ENCODE measurements around the gene IRAK1BP1. TPM values are rescaled to one million over a fixed set of nuclear protein-coding genes. Genes with fewer than 3 reads are reported as not detected.

The IRAK1BP1 gene
- total RNA-seq, 5 donors from 2014 or later (not counting 1 experiment from before 2014, with no cell fraction given): 2.1 to 5.5 (median 4.4) TPM

DNA sequence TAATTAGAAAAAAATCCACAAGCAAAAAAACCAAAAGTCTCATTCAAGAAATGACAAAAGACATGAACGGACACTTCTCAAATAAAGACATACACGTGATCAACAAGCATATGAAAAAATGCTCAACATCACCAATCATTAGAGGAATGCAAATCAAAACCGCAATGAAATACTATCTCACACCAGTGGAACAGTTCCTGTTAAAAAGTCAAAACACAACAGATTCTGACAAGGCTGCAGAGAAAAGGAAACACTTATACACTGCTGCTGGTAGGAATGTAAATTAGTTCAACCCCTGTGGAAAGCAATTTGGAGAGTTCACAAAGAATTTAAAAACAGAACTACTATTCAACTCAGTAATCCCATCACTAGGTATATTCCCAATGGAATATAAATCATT is 58.0 kb downstream of the IRAK1BP1 start:
- no peak for ATAC-seq (replicated peaks in 1 of 4)
- no peak overlapping the region for H3K4me3 Mint-ChIP-seq
- 79% methylated on average over 3 of the region's 3 CpGs for WGBS (ENCODE audit: insufficient coverage)
- peaks cover 0 to 2% of the 10 kb centered on the region in 2 experiments for H3K27me3 ChIP-seq (replicated peaks in 1 of 2; ENCODE audit: control insufficient read depth in 2 of 2, extremely low read depth in 1 of 2, insufficient read depth in 2 of 2, low read length in 1 of 2)
- POLR2A ChIA-PET: no interaction called here
- H3K9me3 Mint-ChIP-seq: peaks cover 19 to 71% (median 35%) of the 10 kb centered on the region in 3 donors
- peaks cover 6% of the 10 kb centered on the region for H3K36me3 Mint-ChIP-seq
- no peaks in the 10 kb centered on the region for H3K36me3 ChIP-seq (ENCODE audit: control insufficient read depth in 2 of 2, extremely low read depth in 1 of 2, insufficient read depth in 1 of 2, low read length in 1 of 2)
- no peaks in the 10 kb centered on the region for H3K9me3 ChIP-seq
- no peaks in the 10 kb centered on the region for H3K4me1 Mint-ChIP-seq
- H3K27ac ChIP-seq (ENCODE audit: low read length): no peak overlapping the region
- no peaks in the 10 kb centered on the region for H3K4me1 ChIP-seq (ENCODE audit: control insufficient read depth in 1 of 2, extremely low read depth in 1 of 2, insufficient read depth in 2 of 2, low read length in 2 of 2)
- no peak overlapping the region for H3K4me3 ChIP-seq (ENCODE audit: control insufficient read depth in 1 of 2, extremely low read depth in 1 of 2, low read length in 1 of 2)
- CTCF ChIA-PET: no interaction called here
- no peaks in the 10 kb centered on the region for H3K27me3 Mint-ChIP-seq
- H3K27ac Mint-ChIP-seq: no peak overlapping the region
- DNase-seq: no peak

DNA sequence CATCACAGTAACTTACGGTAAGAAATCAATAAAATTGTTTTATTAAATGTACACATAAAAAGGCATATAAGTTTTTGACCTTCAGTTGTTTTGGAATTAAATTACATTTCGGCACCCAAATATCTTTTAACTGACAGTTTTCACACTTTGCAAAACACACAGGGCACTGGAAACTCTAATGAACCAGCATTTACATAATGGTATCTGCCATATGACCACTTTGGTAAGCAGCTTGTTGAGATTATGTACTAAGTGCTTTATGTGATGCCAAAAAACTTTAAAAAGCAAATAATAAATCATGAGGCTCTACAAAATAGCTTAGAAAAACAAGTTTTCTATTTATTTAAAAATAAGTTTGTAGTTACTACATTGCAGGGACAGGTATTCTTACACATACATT is 68.2 kb downstream of the IRAK1BP1 start:
- CTCF ChIA-PET: interaction anchor here in 1 of 2 donors (0.5 kb wide), 1 partner anchor 103 kb away, joined by 4 read pairs; no protein-coding TSS in a partner anchor
- Histone ChIP-seq H3K9me3 (no peaks in the 10 kb centered on the region), H3K27me3 (replicated peaks in 1 of 2; ENCODE audit: control insufficient read depth in 2 of 2, extremely low read depth in 1 of 2, insufficient read depth in 2 of 2, low read length in 1 of 2) (no peaks in the 10 kb centered on the region), H3K36me3 (ENCODE audit: control insufficient read depth in 2 of 2, extremely low read depth in 1 of 2, insufficient read depth in 1 of 2, low read length in 1 of 2) (peaks cover 0 to 7% of the 10 kb centered on the region in 2 donors), H3K4me1 (ENCODE audit: control insufficient read depth in 1 of 2, extremely low read depth in 1 of 2, insufficient read depth in 2 of 2, low read length in 2 of 2) (no peaks in the 10 kb centered on the region), H3K4me3 (ENCODE audit: control insufficient read depth in 1 of 2, extremely low read depth in 1 of 2, low read length in 1 of 2) (no peak overlapping the region), H3K27ac (ENCODE audit: low read length) (no peak overlapping the region)
- Mint-ChIP-seq H3K27me3 (no peaks in the 10 kb centered on the region), H3K27ac (no peak overlapping the region), H3K36me3 (peaks cover 24% of the 10 kb centered on the region), H3K4me1 (no peaks in the 10 kb centered on the region), H3K9me3 (peaks cover 5 to 13% (median 7%) of the 10 kb centered on the region in 3 donors), H3K4me3 (no peak overlapping the region)
- POLR2A ChIA-PET: no interaction called here
- ATAC-seq (replicated peaks in 1 of 4) (no peak), DNase-seq (no peak)
- no CpG with 5 or more reads among the region's 2 CpGs for WGBS (ENCODE audit: insufficient coverage)

DNA sequence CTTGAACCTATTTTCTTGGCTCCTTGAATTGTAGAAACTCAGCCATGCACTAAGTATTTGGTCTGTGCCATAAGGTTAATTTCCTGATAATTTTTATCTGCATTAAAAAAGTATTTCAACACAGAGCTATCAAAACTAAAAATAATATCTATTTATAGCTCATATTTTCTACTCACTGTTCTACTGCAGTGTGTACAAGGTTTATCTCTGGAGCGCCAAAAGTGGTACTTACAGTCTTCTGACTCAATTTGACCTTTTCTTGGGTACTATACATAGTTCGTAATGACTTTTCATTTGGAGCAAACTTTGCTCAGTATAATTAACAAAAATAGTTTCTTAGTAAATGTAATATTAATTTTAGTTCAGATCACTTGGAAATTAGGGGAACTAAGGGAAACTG is 69.2 kb downstream of the IRAK1BP1 start:
- H3K27ac ChIP-seq (ENCODE audit: low read length): no peak overlapping the region
- DNase-seq (no peak), ATAC-seq (replicated peaks in 1 of 4) (no peak)
- no peaks in the 10 kb centered on the region for H3K4me1 ChIP-seq (ENCODE audit: control insufficient read depth in 1 of 2, extremely low read depth in 1 of 2, insufficient read depth in 2 of 2, low read length in 2 of 2)
- Mint-ChIP-seq H3K36me3 (peaks cover 32% of the 10 kb centered on the region), H3K9me3 (peaks cover 5 to 13% (median 7%) of the 10 kb centered on the region in 3 donors), H3K27ac (no peak overlapping the region), H3K4me3 (no peak overlapping the region), H3K27me3 (no peaks in the 10 kb centered on the region), H3K4me1 (no peaks in the 10 kb centered on the region)
- no peaks in the 10 kb centered on the region for H3K9me3 ChIP-seq
- ChIA-PET POLR2A (no interaction called here), CTCF (no interaction called here)
- H3K4me3 ChIP-seq (ENCODE audit: control insufficient read depth in 1 of 2, extremely low read depth in 1 of 2, low read length in 1 of 2): no peak overlapping the region
- H3K27me3 ChIP-seq (replicated peaks in 1 of 2; ENCODE audit: control insufficient read depth in 2 of 2, extremely low read depth in 1 of 2, insufficient read depth in 2 of 2, low read length in 1 of 2): no peaks in the 10 kb centered on the region
- WGBS (ENCODE audit: insufficient coverage): 100% methylated on average over 1 of the region's 2 CpGs
- H3K36me3 ChIP-seq (ENCODE audit: control insufficient read depth in 2 of 2, extremely low read depth in 1 of 2, insufficient read depth in 1 of 2, low read length in 1 of 2): peaks cover 0 to 16% of the 10 kb centered on the region in 2 donors

DNA sequence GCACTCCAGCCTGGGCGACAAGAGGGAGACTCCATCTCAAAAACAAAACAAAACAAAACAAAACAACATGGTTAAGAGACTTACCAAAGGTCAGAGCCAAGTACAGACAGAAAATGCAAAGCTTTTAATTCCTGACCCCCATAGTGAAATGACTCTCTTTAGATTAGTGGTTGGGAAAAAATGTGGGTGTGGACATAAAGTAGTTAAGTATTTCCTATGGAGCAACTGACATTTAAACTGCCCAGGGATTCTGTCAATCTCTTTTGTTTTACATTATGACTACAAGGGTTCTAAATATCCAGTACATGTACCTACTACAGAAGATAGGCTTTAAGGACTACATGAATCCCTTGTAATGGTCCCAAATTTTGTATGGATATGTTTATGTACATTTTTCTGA is 75.1 kb downstream of the IRAK1BP1 start:
- DNase-seq: no peak
- ChIA-PET POLR2A (no interaction called here), CTCF (interaction anchor here in 1 of 2 donors (0.8 kb wide), 1 partner anchor 574 kb away, joined by 3 read pairs; no protein-coding TSS in a partner anchor)
- Histone ChIP-seq H3K4me1 (ENCODE audit: control insufficient read depth in 1 of 2, extremely low read depth in 1 of 2, insufficient read depth in 2 of 2, low read length in 2 of 2) (no peaks in the 10 kb centered on the region), H3K9me3 (no peaks in the 10 kb centered on the region), H3K27me3 (replicated peaks in 1 of 2; ENCODE audit: control insufficient read depth in 2 of 2, extremely low read depth in 1 of 2, insufficient read depth in 2 of 2, low read length in 1 of 2) (no peaks in the 10 kb centered on the region), H3K27ac (ENCODE audit: low read length) (no peak overlapping the region), H3K4me3 (ENCODE audit: control insufficient read depth in 1 of 2, extremely low read depth in 1 of 2, low read length in 1 of 2) (no peak overlapping the region), H3K36me3 (ENCODE audit: control insufficient read depth in 2 of 2, extremely low read depth in 1 of 2, insufficient read depth in 1 of 2, low read length in 1 of 2) (peaks cover 2 to 65% of the 10 kb centered on the region in 2 donors)
- no peaks in the 10 kb centered on the region for H3K27me3 Mint-ChIP-seq
- no peak for ATAC-seq (replicated peaks in 1 of 4)
- peaks cover 58% of the 10 kb centered on the region for H3K36me3 Mint-ChIP-seq
- H3K4me1 Mint-ChIP-seq: no peaks in the 10 kb centered on the region
- no peaks in the 10 kb centered on the region for H3K9me3 Mint-ChIP-seq
- no peak overlapping the region for H3K27ac Mint-ChIP-seq
- no CpG with 5 or more reads among the region's 1 CpG for WGBS (ENCODE audit: insufficient coverage)
- no peak overlapping the region for H3K4me3 Mint-ChIP-seq

DNA sequence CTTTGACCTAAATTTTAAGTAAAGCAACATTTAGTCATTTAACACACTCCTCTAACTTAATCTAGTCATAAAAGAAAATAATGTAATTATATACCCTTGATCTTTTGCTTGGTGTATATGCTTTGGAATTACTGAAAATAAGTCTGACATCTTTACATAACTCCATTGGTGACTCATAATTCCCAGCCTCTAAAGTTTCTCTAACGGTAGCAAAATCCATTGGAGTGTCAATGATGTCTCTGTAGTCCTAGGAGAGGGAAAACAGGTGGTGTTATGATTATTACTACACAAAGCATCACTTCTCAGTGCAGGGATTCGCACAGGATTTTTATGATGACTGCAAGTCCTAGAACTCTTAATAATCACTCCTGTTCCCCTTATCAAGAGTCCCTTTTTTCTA is 80.2 kb downstream of the IRAK1BP1 start:
- no CpG with 5 or more reads among the region's 2 CpGs for WGBS (ENCODE audit: insufficient coverage)
- Mint-ChIP-seq H3K27me3 (no peaks in the 10 kb centered on the region), H3K36me3 (peaks cover 78% of the 10 kb centered on the region), H3K4me1 (no peaks in the 10 kb centered on the region), H3K4me3 (no peak overlapping the region), H3K9me3 (peaks cover 3 to 24% (median 7%) of the 10 kb centered on the region in 3 donors), H3K27ac (no peak overlapping the region)
- DNase-seq (no peak), ATAC-seq (replicated peaks in 1 of 4) (no peak)
- no peak overlapping the region for H3K4me3 ChIP-seq (ENCODE audit: control insufficient read depth in 1 of 2, extremely low read depth in 1 of 2, low read length in 1 of 2)
- H3K9me3 ChIP-seq: no peaks in the 10 kb centered on the region
- POLR2A ChIA-PET: no interaction called here
- peaks cover 2 to 84% of the 10 kb centered on the region in 2 donors for H3K36me3 ChIP-seq (ENCODE audit: control insufficient read depth in 2 of 2, extremely low read depth in 1 of 2, insufficient read depth in 1 of 2, low read length in 1 of 2)
- H3K27me3 ChIP-seq (replicated peaks in 1 of 2; ENCODE audit: control insufficient read depth in 2 of 2, extremely low read depth in 1 of 2, insufficient read depth in 2 of 2, low read length in 1 of 2): no peaks in the 10 kb centered on the region
- CTCF ChIA-PET: interaction anchor here (1.1 kb wide), 2 partner anchors 9 to 10 kb away, joined by 3 read pairs; no protein-coding TSS in a partner anchor
- H3K4me1 ChIP-seq (ENCODE audit: control insufficient read depth in 1 of 2, extremely low read depth in 1 of 2, insufficient read depth in 2 of 2, low read length in 2 of 2): no peaks in the 10 kb centered on the region
- H3K27ac ChIP-seq (ENCODE audit: low read length): no peak overlapping the region

DNA sequence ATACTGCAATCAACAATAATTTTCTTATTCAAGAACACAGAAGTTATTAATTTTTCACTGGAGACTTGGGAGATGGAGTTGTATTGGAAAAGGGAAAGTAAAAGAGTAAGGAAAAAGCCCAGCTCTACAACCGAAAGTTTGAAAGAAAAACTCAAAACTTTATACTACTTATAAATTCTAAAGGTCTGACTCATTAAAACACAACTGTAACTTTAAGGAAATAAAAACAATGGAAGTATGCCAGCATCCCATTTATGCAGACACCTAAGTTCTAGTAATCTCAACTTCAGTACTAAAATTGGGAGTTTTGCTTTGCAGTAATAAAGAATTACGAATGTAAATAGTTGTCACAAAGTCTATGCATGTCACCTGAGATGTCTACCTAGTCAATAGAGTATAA is 80.6 kb downstream of the IRAK1BP1 start:
- WGBS (ENCODE audit: insufficient coverage): no CpG with 5 or more reads among the region's 2 CpGs
- ChIA-PET CTCF (interaction anchor here (1.1 kb wide), 2 partner anchors 9 to 11 kb away, joined by 3 read pairs; no protein-coding TSS in a partner anchor), POLR2A (no interaction called here)
- H3K9me3 ChIP-seq: no peaks in the 10 kb centered on the region
- no peaks in the 10 kb centered on the region for H3K27me3 ChIP-seq (replicated peaks in 1 of 2; ENCODE audit: control insufficient read depth in 2 of 2, extremely low read depth in 1 of 2, insufficient read depth in 2 of 2, low read length in 1 of 2)
- DNase-seq (no peak), ATAC-seq (replicated peaks in 1 of 4) (no peak)
- peaks cover 2 to 81% of the 10 kb centered on the region in 2 donors for H3K36me3 ChIP-seq (ENCODE audit: control insufficient read depth in 2 of 2, extremely low read depth in 1 of 2, insufficient read depth in 1 of 2, low read length in 1 of 2)
- Mint-ChIP-seq H3K36me3 (peaks cover 81% of the 10 kb centered on the region), H3K27ac (no peak overlapping the region), H3K4me3 (no peak overlapping the region), H3K4me1 (no peaks in the 10 kb centered on the region), H3K9me3 (peaks cover 6 to 27% (median 7%) of the 10 kb centered on the region in 3 donors), H3K27me3 (no peaks in the 10 kb centered on the region)
- no peak overlapping the region for H3K4me3 ChIP-seq (ENCODE audit: control insufficient read depth in 1 of 2, extremely low read depth in 1 of 2, low read length in 1 of 2)
- H3K27ac ChIP-seq (ENCODE audit: low read length): no peak overlapping the region
- no peaks in the 10 kb centered on the region for H3K4me1 ChIP-seq (ENCODE audit: control insufficient read depth in 1 of 2, extremely low read depth in 1 of 2, insufficient read depth in 2 of 2, low read length in 2 of 2)

DNA sequence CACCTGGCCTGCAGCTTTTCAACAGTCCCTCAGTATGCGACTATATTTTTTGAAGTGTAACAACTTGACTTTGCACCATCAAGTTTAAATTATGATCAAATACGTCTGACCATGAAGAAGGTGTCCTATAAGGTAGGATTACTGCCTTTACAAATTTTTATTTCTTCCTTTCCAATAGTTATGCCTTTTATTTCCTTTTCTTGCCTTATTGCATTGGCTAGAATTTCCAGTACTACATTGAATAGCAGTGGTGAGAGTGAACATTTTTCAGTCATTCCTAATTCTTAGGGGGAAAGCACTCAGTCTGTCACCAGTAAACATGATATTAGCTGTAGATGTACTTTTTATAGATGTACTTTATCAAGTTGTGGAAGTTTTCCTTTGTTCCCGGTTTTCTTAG is 81.4 kb downstream of the IRAK1BP1 start:
- CTCF ChIA-PET: no interaction called here
- H3K4me3 ChIP-seq (ENCODE audit: control insufficient read depth in 1 of 2, extremely low read depth in 1 of 2, low read length in 1 of 2): no peak overlapping the region
- Mint-ChIP-seq H3K36me3 (peaks cover 83% of the 10 kb centered on the region), H3K4me1 (no peaks in the 10 kb centered on the region), H3K27me3 (no peaks in the 10 kb centered on the region), H3K27ac (no peak overlapping the region), H3K9me3 (peaks cover 6 to 27% (median 10%) of the 10 kb centered on the region in 3 donors), H3K4me3 (no peak overlapping the region)
- no peaks in the 10 kb centered on the region for H3K9me3 ChIP-seq
- no peaks in the 10 kb centered on the region for H3K27me3 ChIP-seq (replicated peaks in 1 of 2; ENCODE audit: control insufficient read depth in 2 of 2, extremely low read depth in 1 of 2, insufficient read depth in 2 of 2, low read length in 1 of 2)
- DNase-seq: no peak
- WGBS (ENCODE audit: insufficient coverage): no CpG with 5 or more reads among the region's 3 CpGs
- H3K36me3 ChIP-seq (ENCODE audit: control insufficient read depth in 2 of 2, extremely low read depth in 1 of 2, insufficient read depth in 1 of 2, low read length in 1 of 2): peaks cover 0 to 83% of the 10 kb centered on the region in 2 donors
- no peak for ATAC-seq (replicated peaks in 1 of 4)
- POLR2A ChIA-PET: no interaction called here
- H3K27ac ChIP-seq (ENCODE audit: low read length): no peak overlapping the region
- no peaks in the 10 kb centered on the region for H3K4me1 ChIP-seq (ENCODE audit: control insufficient read depth in 1 of 2, extremely low read depth in 1 of 2, insufficient read depth in 2 of 2, low read length in 2 of 2)

Measured in T-cell (primary cell).